GM18867 (cell line): Measurements from ENCODE around the gene NKRF.

ENCODE experiments used
- ATAC-seq: cut with Tn5 transposase; IDR thresholded peaks from one replicate; pipeline ENCODE4 v1.9.1; 2021; ENCODE audit warnings: mild to moderate bottlenecking, moderate library complexity; ENCODE audit not compliant: unreplicated experiment

The NKRF gene

DNA sequence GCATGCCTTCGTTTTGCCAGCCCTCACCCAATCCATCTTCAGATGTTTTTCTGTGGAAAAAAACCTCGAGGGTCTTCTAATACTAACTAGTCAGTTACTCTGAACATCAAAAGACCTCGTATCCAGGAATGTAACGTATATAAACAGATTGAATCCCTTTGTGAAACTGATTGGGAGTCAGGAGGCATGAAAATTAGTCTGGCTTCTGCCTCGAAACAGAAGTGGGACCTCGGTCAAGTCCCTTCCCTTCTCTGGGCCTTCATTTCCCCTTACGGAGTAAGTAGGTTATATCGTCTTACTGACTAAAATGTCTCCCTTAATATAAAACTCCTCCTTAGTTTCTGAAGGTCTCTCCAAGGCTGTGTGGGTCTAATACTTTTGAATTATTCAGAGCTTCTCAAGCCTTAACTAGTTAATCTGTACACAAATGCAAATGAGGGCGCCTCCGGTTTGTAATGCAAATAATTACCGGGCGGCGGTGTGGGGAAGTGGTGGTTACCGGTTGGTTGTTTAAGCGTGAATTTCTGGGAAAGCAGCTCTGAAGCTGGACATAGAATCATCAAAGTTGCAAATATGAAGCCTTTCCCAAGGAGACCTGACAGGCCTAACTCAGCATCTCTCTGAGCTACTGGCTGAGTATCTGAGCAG lies 11.4 kb upstream of the NKRF start:
- peak; percentile 71 for ATAC-seq

DNA sequence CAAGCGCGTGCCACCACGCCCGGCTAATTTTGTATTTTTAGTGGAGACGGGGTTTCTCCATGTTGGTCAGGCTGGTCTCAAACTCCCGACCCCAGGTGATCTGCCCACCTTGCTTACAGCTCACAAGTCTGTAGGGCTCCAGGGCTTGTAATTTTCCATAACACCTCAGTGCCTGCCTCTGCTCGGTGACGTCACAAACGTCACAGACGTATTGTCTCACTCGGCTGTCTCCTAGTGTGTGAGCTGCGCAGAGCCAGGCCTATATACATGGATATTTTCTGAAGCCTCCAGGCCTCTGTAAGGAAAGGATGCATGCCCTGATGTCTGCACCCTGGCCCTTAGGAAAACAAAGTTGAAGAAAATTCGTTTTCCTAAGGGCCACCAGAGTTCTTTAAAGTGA lies 8.6 kb upstream of the NKRF start:
- ATAC-seq, result no peak

DNA sequence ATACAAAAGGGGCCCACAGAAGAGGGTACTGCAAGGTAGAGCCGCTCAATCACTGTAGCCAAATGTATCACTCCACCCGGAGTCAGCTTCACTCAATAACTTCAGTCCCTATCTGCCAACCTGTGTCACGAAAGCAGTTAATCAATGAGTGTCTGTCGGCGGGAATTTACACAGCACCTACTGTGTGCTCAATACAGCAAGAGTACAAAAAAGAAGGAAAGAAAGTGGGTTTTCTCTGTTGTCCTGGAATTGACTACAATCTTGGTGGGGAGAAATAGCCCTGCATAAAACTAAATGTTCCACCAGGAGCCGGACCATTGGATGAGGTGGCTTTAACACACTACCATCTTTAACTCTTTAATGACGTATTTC lies 780 bp upstream of the NKRF start:
- ATAC-seq, result no peak

DNA sequence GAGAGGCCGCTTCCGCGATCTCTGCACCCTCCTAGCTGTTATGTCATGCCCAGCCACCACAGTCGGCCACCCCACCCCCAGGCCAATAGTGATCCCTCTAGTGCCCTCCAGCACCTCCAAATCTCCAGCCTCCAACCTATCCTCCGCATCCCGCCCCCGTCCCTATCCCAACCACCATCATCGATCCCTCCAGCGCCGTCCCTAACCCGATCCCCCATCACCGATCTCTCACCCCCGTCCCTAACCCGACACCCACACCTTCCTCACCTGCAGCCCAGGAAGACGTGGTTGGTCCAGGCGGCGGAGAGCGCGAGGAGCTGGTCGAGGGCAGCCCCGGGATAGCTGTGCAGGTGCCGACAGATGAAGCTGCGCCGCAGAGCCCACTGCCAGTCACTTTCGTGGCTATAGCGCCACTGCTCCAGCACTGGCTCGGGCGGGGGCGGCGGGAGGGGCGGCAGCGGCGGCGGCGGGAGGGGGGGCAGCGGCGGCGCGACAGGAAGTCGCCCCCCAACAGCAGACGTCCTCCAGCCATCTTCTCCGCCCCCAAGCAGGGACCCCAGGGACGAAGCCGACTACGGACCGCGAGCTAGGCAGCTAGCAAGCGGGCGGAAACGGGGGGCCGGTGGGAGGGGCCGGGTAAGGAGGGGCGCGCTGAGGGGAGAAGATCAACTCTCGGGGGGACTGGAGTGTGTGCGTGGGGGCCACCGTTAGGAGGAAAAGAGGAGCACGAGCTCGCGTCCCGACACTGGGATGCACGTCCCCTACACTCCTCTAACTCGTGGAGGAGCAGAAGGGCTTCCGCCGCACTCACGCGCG lies 552 bp downstream of the NKRF start:
- peak; percentile 35 for ATAC-seq

DNA sequence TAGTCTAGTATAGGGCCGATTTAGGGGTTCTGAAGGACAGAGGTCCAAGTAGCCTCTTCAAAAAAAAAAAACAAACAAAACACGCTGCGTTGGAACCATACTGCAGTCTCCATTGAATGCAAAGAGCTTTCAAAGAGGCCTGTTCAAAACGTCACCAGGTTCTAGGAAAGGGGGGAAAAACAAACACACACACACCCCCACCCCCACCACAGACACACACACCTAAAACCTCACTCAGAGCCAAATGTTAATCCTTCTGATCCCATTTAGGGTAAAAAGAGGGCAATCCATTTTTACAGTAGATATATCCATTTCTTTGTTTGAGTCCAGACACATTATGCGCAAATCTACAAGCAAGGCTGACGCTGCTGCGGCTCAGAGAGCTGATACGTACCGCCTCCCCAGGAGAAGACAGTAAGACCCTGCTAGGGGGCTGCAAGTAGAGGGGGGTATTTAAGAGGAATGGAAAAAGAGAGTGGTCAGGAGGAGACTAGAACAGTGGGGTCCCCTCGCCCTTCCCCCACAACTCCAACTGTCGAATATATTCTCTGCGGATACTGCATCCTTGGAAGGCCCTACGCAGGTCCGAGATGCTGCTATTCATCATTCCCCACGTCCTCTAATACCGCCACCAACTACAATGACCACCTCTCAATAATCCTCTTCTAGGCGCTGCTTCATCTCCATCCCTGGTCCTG lies 1.3 kb downstream of the NKRF start:
- no peak for ATAC-seq

DNA sequence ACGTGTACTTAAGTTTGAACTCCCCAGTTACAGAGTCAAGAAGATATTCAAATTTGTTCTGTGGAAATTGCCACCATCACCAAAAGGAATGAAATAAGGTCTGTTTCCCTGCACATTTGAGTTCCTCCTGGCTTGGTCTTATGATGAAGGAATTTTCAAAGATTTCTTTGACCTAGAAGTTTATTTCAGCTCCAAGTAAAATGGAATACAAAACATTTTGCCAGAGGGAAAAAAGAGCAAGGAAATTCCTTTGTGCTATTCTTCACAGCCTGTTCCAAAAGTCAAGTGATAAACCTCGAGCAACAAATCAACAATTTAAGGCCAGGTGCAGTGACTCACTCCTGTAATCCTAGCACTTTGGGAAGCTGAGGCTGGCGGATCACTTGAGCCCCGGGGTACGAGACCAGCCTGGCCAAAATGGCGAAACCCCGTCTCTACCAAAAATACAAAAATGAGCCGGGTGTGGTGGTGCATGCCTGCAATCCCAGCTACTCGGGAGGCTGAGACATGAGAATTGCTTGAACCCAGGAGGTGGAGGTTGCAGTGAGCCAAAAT lies 3.4 kb downstream of the NKRF start:
- ATAC-seq, result no peak

DNA sequence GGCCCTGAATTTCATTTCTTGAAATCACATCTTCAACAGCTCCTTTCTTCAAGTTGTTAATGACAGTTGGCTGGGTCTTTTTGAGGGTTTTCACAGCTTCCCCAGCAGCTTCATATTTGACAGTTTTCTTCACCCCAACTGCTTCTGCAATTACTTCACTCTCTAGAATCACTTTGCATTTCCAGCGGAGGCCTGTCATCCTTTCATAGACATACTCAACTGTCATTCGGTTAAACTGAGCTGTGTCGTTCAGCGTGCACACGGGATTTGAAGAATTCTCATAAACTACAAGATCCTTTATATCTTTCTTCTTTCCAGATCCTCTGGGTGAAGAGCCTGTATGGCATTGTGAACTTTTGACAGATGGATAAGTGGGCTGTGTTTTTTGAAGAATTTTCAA lies 16.4 kb downstream of the NKRF start:
- ATAC-seq, result no peak

DNA sequence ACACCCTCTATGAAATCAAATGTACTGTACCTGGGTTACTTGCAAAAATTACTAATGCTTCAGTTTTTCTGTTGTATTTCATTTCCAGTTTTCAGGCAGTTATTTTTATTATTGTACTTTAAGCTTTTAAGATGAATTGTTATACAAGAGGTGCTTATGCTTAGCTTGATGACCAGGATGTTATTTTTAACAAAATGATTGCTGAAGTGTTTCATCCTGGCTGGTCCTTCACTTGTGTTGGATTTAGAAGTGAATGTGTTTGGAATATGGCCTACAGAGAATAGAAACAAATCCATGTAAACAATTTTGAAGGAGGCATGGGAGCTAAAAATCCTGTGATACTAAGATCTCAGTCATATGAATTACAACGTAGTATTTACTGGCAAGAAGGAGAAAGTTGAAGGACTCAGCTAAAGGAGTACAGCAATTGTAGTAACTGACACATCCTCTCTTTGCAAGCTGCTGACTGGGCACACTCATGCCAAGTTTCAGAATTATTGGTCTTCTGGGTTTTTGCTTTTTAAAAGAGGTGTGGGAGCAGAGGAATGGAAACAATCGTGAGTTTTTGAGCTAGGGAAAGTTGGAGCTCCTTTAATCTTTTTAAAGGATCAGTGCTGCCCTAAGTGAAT lies 22.7 kb downstream of the NKRF start:
- no peak for ATAC-seq

DNA sequence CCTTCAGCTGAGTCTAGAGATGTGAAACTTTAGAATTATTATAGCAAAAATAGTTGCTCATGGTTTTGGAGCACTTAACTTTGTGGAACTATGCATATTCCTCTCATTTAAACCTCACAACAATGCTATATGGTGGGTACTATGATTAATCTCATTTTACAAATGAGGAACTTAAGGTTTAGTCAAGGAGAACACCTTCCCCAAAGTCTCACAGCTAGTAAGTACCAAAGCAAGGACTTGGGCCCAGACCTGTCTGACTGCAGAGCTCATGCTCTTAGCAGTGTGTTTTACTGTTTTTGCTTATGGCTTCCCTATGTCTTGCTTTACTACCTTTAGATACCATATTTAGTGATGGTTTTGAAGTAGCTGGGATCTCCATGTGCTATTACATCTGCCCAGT lies 26.8 kb downstream of the NKRF start:
- ATAC-seq, result no peak

DNA sequence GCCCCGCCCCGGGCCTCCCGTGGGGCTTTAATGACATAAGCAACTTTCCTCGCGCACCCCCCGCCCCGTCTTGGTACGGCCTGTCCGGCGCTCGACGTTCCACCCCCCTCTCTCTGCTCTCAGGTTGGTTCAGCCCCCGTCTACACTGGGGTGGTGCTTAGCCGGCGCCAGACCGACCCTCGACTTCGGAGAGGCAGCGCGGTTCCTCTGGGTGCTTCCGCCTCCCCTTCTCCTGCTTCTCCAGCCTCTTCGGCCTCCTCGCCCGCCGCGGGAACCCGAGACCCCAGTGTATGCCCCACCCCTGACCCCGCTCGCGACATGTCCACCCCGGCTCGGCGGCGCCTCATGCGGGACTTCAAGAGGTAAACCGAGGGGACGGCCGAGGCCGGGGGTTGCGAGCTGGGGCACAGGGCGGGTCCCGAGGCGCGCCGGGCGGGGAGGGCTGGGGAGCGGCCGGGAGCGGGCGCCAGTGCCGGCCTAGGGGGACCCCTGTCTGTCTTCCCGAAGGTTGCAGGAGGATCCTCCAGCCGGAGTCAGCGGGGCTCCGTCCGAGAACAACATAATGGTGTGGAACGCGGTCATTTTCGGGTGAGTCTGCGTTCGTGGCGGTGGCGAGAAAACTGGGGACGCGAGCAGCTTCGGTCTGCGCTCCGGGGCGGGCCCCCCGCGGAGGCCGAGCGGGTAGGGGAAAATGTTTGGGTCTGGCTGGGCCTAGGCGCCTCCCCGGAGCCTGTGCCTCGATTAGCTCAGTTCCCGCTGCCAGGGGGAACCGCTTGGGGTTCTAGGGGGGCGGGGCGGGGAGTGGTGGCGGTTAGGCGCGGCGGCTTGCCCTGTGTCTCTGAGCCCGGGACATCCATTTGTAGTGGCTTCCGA lies 31.6 kb downstream of the NKRF start, which contains the start of gene UBE2A:
TSS of gene UBE2A (plus strand) at position 170 of the 873 bp plus-strand sequence. CDS start at position 319, 149 bp downstream.
- ATAC-seq, result peak; percentile 79

DNA sequence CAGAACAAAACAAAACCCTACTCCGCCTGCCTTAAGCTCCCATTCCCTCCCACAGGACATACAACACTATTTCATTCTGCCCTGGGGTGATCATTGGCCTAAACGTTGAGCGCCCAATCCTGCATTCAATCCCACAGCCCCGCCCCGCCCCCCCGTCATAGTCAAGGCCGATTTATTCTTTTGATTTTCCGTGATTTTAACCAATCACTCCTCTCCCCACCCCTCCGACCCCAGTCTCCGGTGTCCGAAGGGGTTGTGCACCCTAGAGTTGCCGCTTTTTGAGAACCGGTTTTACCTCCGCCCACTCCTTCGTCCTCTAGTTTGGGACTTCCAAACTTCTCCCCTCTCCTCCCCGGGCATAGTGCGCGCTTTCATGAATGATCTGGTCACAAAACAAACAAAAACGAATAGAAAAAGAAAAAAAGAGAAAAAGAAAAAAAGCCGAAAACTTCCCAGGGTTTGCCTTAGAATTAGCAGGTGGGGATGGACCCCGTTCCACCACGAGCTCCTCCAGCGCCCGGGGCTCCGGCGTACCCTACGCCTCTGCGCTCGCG lies 32.3 kb downstream of the NKRF start:
- peak; percentile 7 for ATAC-seq

DNA sequence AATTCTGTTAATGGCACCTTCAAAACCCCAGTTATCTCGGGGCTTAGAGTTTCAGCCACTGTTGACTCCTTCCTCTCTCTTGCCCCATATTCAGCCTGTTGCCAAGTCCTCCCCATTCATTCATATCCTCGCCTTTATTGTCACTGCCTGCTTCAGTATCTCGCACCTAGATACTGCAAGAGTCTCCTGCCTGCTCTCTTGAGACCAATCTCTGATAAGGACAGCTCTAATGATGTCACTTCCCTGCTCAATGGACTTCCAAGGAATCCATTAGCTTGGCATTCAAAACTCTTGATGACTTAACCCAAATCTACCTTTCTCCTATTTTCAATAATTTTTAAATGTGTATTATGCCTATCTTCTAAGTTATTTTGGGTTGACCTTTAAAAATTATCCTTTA lies 33.0 kb downstream of the NKRF start:
- no peak for ATAC-seq

DNA sequence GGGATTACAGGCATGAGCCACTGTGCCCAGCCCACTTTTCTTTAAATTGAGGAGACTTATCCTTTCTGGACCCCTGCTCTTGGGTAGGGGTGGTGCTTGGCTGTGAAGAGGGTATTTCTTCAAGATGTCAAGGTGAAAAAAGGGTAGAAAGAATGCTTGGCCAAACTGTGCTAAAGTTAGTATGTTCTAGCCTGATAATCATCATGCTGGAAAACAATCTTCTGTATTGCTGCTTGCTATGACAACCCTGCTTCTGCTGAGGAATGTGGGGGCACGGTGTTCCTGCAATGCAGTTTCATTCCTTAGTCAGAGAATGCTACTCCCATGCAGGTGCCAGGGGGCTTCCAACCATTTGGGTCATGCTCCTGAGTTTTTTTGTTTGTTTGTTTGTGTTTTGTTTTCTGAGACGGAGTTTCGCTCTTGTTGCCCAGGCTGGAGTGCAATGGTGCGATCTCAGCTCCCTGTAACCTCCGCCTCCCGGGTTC lies 35.8 kb downstream of the NKRF start:
- no peak for ATAC-seq

DNA sequence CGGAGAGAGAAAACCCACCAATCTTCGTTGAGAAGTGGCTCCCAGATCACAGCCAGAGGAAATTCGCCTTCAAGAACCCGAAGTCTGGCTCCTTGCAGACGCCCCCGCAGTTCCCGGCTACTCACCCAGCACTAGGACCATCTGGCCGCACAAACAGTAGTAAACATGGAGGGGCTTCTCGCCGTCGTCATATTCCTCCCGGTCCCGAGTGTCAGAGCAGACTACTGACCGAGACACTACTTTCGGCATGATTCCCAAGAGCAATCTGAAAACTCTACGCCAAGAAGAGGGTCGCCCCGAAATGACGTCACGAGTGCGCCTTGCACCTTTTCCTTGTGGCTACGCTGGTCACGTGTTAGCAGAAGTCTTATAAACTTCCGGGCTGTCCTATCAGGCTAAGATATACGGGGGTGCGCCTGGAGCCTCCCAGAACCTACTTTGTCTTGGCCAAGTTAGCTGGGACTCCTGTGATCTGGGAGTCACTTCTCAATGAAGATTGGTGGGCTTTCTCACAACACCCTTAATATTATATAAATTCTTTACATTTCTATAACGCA lies 41.0 kb downstream of the NKRF start, which contains the start of gene STEEP1:
TSS of gene STEEP1 (minus strand) at position 303 of the 557 bp plus-strand sequence. CDS start at position 249, 54 bp downstream.
- peak; percentile 90 for ATAC-seq

DNA sequence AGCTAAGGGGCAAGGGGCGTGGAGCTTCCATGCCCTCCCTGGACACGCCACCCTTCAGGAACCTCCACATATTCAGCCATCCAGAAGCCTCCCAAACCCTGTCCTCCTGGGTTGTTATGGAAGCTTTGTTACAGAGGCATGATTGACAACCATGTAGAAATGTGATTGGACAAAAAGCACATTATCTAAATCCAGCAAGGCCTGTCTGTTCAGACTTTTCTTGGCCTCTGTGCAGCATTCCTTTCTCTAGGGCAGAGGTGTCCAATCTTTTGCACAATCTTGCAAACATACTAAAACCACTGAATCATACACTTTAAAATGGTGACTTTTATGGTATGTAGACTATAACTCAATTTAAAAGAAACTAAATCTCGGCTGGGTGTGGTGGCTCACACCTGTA lies 53.7 kb downstream of the NKRF start:
- no peak for ATAC-seq

DNA sequence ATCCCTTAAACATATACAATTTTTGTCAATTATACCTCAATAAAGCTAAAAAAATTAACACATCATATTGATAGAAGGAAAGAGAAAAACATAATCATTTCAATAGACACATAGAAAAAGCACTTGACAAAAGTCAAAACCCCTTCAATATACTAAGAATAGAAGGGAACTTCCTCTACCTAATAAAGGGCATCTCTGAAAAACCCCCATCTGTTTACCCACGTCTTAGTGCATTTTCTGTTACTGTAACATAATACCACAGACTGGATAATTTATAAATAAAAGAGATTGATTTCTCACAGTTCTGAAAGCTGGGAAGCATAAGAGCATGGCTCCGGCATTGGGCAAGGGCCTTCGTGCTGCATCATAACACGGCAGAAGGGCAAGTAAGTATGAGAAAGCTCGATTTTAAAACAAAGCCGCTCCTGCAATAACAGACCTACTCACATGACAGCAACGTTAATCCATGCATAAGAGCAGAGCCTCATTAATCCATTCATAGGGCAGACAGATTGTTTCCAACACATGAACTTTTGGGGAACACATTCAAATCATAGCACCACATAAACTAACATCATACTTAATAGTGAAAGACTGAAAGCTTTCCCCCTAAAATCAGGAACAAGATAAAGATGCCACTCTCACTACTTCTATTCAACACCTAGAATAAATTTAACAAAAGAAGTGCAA lies 56.8 kb downstream of the NKRF start:
- ATAC-seq, result no peak

DNA sequence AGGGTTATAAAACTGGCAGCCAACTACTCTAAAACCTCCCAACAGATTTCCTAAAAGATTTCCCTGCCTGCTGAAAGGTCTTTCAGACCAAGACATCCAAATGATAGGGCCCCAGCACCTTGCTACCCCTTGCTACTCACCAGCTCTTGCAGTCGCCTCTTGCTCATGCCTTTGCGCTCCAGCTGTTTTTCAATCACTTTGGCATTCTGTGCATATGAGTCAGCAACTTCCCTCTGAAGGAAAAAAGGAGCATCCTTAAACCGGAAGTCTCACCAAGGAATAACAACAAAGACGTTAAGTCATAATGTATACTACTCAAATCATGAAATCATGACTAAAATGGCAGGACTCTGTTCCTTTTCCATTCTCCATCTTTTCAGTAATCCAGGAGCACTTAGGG lies 65.0 kb downstream of the NKRF start:
- no peak for ATAC-seq

DNA sequence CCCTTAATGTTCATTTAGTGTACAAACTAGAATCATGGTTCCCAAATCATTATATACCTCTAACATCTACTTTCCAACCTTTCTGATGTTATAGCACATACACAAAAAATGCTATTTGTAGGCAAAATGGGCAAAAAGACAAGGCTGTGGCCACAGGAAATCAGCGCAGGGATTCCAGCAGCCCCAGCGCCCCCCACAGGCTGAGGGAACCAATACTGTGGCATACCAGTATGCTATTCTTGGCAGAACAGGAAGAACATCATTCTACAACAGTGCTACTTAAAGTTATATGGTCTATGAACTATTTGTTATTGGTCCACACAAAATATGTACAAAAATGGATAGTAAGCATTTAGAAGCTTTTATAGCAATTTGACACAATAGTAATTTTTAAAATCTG lies 66.4 kb downstream of the NKRF start:
- ATAC-seq, result no peak
